GM12864 (cell line): Measurements from ENCODE around the gene PALMD.

ENCODE experiments used
- DNase-seq: peaks from one replicate; pipeline ENCODE4 v3.0.0-alpha.2; 2011; ENCODE audit warnings: low read depth
- H3K4me3 ChIP-seq: 2 replicates; pipeline ENCODE4 v1.5.1; 2011; ENCODE audit warnings: mild to moderate bottlenecking, low read depth, low read length, control low read depth
- CTCF ChIP-seq: IDR thresholded peaks from 2 replicates; pipeline ENCODE4 v1.5.1; 2011; ENCODE audit warnings: low read depth, mild to moderate bottlenecking, moderate library complexity, low read length, control low read depth, inconsistent platforms; ENCODE audit errors: missing control alignments

PALMD gene

GRCh38 chr1:99614728-99615127, 31.2 kb upstream of the PALMD start:
- DNase-seq = no peak
- H3K4me3 ChIP-seq = no peak overlapping the region
- TF ChIP-seq CTCF = no peak

GRCh38 chr1:99619583-99619982, 26.3 kb upstream of the PALMD start:
- no peak for TF ChIP-seq CTCF
- DNase-seq = no peak
- no peak overlapping the region for H3K4me3 ChIP-seq

- TF ChIP-seq CTCF = no peak
- H3K4me3 ChIP-seq = no peak overlapping the region
- no peak for DNase-seq
Observed at GRCh38 chr1:99621340-99621901, 24.5 kb upstream of the PALMD start.

- no peak for TF ChIP-seq CTCF
- H3K4me3 ChIP-seq = no peak overlapping the region
- no peak for DNase-seq
Observed at GRCh38 chr1:99622702-99623347, 23.1 kb upstream of the PALMD start.

GRCh38 chr1:99623554-99623953, 22.4 kb upstream of the PALMD start:
- no peak for DNase-seq
- no peak overlapping the region for H3K4me3 ChIP-seq
- no peak for TF ChIP-seq CTCF

- DNase-seq = no peak
- no peak overlapping the region for H3K4me3 ChIP-seq
- no peak for TF ChIP-seq CTCF
Observed at GRCh38 chr1:99627615-99628014, 18.3 kb upstream of the PALMD start.

- no peak for DNase-seq
- TF ChIP-seq CTCF = no peak
- no peak overlapping the region for H3K4me3 ChIP-seq
Observed at GRCh38 chr1:99629164-99629563, 16.7 kb upstream of the PALMD start.
